ENCODE results near the gene HTN1. TPM values are rescaled to one million over a fixed set of nuclear protein-coding genes. Genes with fewer than 3 reads are reported as not detected.

The HTN1 gene
- polyA plus RNA-seq, 1 donor (not counting 4 experiments of a cell fraction or from before 2014, with no cell fraction given), result not detected

DNA sequence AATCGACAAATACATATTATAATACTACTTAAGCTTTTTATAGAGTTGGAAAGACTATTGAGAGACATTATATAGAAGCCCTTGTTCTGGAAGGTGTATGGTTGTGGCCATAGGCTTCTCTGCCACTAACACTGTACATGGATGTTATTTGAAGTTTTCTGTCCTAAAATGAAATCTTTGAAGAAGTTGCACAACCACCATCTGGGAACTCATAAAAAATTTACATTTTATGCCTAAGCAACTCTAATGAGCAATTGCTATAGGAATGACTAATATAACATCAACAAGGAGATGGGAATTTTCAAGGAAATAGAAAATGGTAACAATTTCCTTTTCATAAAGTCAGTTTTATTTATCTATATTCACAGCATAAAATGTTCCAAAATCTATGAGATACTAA lies 7.4 kb downstream of the HTN1 start:
- TF ChIP-seq EZH2 (IDR thresholded peaks at IDR 0.05; ENCODE audit: low read length), result no peak
- TF ChIP-seq, protein P1, sequence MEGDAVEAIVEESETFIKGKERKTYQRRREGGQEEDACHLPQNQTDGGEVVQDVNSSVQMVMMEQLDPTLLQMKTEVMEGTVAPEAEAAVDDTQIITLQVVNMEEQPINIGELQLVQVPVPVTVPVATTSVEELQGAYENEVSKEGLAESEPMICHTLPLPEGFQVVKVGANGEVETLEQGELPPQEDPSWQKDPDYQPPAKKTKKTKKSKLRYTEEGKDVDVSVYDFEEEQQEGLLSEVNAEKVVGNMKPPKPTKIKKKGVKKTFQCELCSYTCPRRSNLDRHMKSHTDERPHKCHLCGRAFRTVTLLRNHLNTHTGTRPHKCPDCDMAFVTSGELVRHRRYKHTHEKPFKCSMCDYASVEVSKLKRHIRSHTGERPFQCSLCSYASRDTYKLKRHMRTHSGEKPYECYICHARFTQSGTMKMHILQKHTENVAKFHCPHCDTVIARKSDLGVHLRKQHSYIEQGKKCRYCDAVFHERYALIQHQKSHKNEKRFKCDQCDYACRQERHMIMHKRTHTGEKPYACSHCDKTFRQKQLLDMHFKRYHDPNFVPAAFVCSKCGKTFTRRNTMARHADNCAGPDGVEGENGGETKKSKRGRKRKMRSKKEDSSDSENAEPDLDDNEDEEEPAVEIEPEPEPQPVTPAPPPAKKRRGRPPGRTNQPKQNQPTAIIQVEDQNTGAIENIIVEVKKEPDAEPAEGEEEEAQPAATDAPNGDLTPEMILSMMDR (optimal IDR thresholded peaks at IDR 0.05 in 1 of 3, IDR thresholded peaks at IDR 0.05 in 1 of 3, conservative IDR thresholded peaks at IDR 0.05 in 1 of 3; ENCODE audit: extremely low read depth in 1 of 3, insufficient read depth in 2 of 3, low read length in 3 of 3), result no peak
- no peak for DNase-seq (ENCODE audit: low read depth, low spot score)
- Histone ChIP-seq H3K4me3 (ENCODE audit: control insufficient read depth in 2 of 3, extremely low read depth in 1 of 3, insufficient read depth in 2 of 3, low read depth in 1 of 3, low read length in 3 of 3) (no peak overlapping the region), H3K9ac (ENCODE audit: control insufficient read depth, extremely low read depth, insufficient read depth, low read length) (no peak overlapping the region), H4K20me1 (ENCODE audit: control insufficient read depth, extremely low read depth, insufficient read depth, low read length) (no peaks in the 10 kb centered on the region), H3K9me3 (ENCODE audit: control insufficient read depth, low read depth, low read length) (no peaks in the 10 kb centered on the region), H2AFZ (ENCODE audit: control insufficient read depth, low read length) (no peak overlapping the region), H3K27me3 (ENCODE audit: control insufficient read depth, extremely low read depth, insufficient read depth, low read length) (no peaks in the 10 kb centered on the region), H3K9me1 (ENCODE audit: control insufficient read depth, extremely low read depth, insufficient read depth, low read length) (no peaks in the 10 kb centered on the region), H3K36me3 (ENCODE audit: control insufficient read depth in 2 of 2, extremely low read depth in 1 of 2, insufficient read depth in 2 of 2, low read length in 2 of 2) (no peaks in the 10 kb centered on the region), H3K27ac (ENCODE audit: control insufficient read depth, insufficient read depth, low read length) (no peak overlapping the region), H3K79me2 (ENCODE audit: control insufficient read depth, insufficient read depth, low read length) (no peaks in the 10 kb centered on the region), H3K4me1 (ENCODE audit: control insufficient read depth, extremely low read depth, insufficient read depth, low read length) (no peaks in the 10 kb centered on the region), H3K4me2 (ENCODE audit: control insufficient read depth, extremely low read depth, insufficient read depth, low read depth, low read length) (no peak overlapping the region)
- FAIRE-seq, result no peak
- dilution Hi-C loops (cut with MboI; ENCODE audit: extremely low pct_ligation_motif_present, low sequenced_read_pairs), result no loop called here

DNA sequence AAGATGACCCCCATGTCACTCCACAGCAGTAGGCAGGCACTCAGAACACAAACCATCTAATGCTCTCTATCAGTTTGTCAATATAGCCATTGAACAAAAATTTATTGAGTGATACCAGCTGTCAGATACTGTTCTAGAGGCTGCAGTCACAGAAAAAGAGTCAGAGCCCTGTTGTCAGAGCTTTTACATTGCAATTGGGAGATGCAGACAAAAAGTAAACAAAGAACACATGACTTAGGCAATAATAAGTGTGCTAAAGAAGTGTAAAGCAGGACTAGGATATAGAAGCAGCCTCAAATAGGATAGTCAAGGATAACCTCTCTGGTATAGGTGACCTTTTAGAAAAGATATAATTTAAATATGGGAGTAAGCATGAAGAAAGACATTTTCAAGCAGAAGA lies 8.9 kb downstream of the HTN1 start:
- H3K4me3 ChIP-seq (ENCODE audit: control insufficient read depth in 2 of 3, extremely low read depth in 1 of 3, insufficient read depth in 2 of 3, low read depth in 1 of 3, low read length in 3 of 3), result no peak overlapping the region
- no peak overlapping the region for H2AFZ ChIP-seq (ENCODE audit: control insufficient read depth, low read length)
- TF ChIP-seq, protein P1 (optimal IDR thresholded peaks at IDR 0.05 in 1 of 3, IDR thresholded peaks at IDR 0.05 in 1 of 3, conservative IDR thresholded peaks at IDR 0.05 in 1 of 3; ENCODE audit: extremely low read depth in 1 of 3, insufficient read depth in 2 of 3, low read length in 3 of 3), result no peak
- no peak for TF ChIP-seq EZH2 (IDR thresholded peaks at IDR 0.05; ENCODE audit: low read length)
- H3K4me1 ChIP-seq (ENCODE audit: control insufficient read depth, extremely low read depth, insufficient read depth, low read length), result no peaks in the 10 kb centered on the region
- H3K9me3 ChIP-seq (ENCODE audit: control insufficient read depth, low read depth, low read length), result no peaks in the 10 kb centered on the region
- H4K20me1 ChIP-seq (ENCODE audit: control insufficient read depth, extremely low read depth, insufficient read depth, low read length), result no peaks in the 10 kb centered on the region
- DNase-seq (ENCODE audit: low read depth, low spot score) (no peak), FAIRE-seq (no peak)
- no peak overlapping the region for H3K27ac ChIP-seq (ENCODE audit: control insufficient read depth, insufficient read depth, low read length)
- dilution Hi-C loops (cut with MboI; ENCODE audit: extremely low pct_ligation_motif_present, low sequenced_read_pairs), result no loop called here
- H3K9ac ChIP-seq (ENCODE audit: control insufficient read depth, extremely low read depth, insufficient read depth, low read length), result no peak overlapping the region
- no peaks in the 10 kb centered on the region for H3K79me2 ChIP-seq (ENCODE audit: control insufficient read depth, insufficient read depth, low read length)
- no peak overlapping the region for H3K4me2 ChIP-seq (ENCODE audit: control insufficient read depth, extremely low read depth, insufficient read depth, low read depth, low read length)
- H3K9me1 ChIP-seq (ENCODE audit: control insufficient read depth, extremely low read depth, insufficient read depth, low read length), result no peaks in the 10 kb centered on the region
- H3K36me3 ChIP-seq (ENCODE audit: control insufficient read depth in 2 of 2, extremely low read depth in 1 of 2, insufficient read depth in 2 of 2, low read length in 2 of 2), result no peaks in the 10 kb centered on the region
- no peaks in the 10 kb centered on the region for H3K27me3 ChIP-seq (ENCODE audit: control insufficient read depth, extremely low read depth, insufficient read depth, low read length)

Data from keratinocyte (primary cell).